ES-I3 (cell line): ENCODE data around the gene PRKAG2.
"Not testable (repeated sequence)": the region's sequence is repeated elsewhere in the genome, so short reads cannot be mapped to it uniquely, and the experiment has no call there.

Source experiments
- H3K36me3 ChIP-seq: 2 replicates; pipeline ENCODE4 v1.6.1; 2013; ENCODE audit warnings: mild to moderate bottlenecking, low read length, control low read depth, moderate library complexity; ENCODE audit not compliant: insufficient read depth
- H3K4me1 ChIP-seq: 2 replicates; pipeline ENCODE4 v1.6.1; 2013; ENCODE audit warnings: mild to moderate bottlenecking, control low read depth, low read length; ENCODE audit not compliant: insufficient read depth
- H3K9ac ChIP-seq: 2 replicates; pipeline ENCODE4 v1.6.1; 2013; ENCODE audit warnings: low read depth, mild to moderate bottlenecking, low read length, moderate library complexity
- H3K9me3 ChIP-seq: 2 replicates; pipeline ENCODE4 v1.6.1; 2013; ENCODE audit warnings: mild to moderate bottlenecking, low read length, moderate library complexity; ENCODE audit not compliant: control insufficient read depth, insufficient read depth

PRKAG2 gene

GRCh38 chr7:151883857-151884256 is 6.9 kb upstream of the PRKAG2 start:
- H3K4me1 ChIP-seq = no peaks in the 10 kb centered on the region; the same call in 1 of the 2 replicates
- H3K36me3 ChIP-seq = no peaks in the 10 kb centered on the region
- H3K9me3 ChIP-seq = no peaks in the 10 kb centered on the region
- H3K9ac ChIP-seq = no peak overlapping the region

DNA sequence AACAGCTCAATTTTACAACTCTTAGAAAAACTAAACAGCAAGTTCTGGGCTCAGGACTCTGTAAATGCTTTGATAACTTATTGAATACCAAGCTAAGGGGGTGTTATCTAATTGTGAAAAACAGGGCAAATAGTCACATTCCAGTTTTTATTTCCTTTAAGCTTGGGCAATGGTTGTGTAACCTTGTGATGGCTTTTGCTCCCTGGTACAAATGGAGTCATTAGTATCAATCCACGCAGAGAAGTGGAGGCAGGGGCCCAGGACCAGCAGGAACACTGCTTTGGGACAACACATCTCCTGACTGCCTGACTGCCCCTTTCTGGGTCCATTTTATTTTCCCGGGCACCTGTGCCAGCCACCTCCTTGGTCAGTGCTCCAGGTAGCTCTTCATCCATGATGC is 5.8 kb upstream of the PRKAG2 start:
- no peak overlapping the region for H3K9ac ChIP-seq

GRCh38 chr7:151880688-151881087 is 3.8 kb upstream of the PRKAG2 start:
- H3K9ac ChIP-seq = no peak overlapping the region

More for the DNA sequence above, 5.8 kb upstream of the PRKAG2 start:
- Histone ChIP-seq H3K36me3 (no peaks in the 10 kb centered on the region), H3K9me3 (no peaks in the 10 kb centered on the region), H3K4me1 (no peaks in the 10 kb centered on the region)

DNA sequence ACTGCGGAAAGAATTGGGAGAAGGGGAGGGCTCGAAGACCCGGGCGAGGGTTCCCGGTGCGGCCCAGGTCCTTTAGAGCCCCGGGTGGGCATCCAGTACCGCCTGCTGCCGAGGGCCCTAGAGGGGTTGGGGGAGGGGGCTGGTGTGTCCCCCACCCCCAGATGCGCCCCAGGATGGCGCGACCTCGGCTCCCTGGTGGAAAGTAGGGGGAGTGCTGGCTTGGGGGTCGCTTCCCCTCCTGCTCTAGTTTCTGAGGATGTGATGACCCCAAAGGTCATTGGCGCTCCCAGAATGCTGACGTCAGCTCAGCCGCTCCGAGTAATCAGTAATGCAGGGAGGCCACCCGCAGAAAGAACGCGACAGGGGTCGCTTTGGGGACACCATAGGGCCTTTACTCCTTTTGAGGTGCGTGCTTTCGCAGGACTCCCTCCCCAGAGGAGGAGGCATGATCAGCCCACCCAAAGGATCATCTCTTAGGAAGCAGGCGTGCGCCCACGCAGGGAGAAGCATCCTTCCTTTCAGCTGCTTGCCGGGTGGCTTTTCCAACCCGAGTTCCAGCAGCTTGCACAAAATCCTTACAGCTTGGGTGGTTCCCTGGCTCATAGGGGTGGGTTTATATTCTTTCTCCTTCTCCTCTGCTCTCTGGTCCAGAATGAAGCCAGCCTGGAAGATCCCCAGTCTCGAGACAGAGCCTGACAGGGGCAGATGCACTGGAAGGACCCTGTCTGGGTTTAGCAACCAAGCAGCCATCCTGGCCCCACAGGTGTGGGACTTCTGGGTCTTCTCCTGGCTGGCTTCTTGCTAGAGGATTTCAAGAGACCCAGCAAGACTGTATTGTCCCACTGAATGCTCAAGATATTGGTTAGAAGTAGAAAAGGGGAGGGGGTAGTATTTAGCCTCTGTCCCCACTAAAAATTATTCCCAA is 1.3 kb upstream of the PRKAG2 start:
- no peaks in the 10 kb centered on the region for H3K9me3 ChIP-seq
- peak overlapping the region; percentile 40; the same call in 1 of the 2 replicates for H3K9ac ChIP-seq

More at GRCh38 chr7:151880688-151881087, 3.8 kb upstream of the PRKAG2 start:
- Histone ChIP-seq H3K9me3 (no peaks in the 10 kb centered on the region), H3K36me3 (no peaks in the 10 kb centered on the region), H3K4me1 (no peaks in the 10 kb centered on the region)

DNA sequence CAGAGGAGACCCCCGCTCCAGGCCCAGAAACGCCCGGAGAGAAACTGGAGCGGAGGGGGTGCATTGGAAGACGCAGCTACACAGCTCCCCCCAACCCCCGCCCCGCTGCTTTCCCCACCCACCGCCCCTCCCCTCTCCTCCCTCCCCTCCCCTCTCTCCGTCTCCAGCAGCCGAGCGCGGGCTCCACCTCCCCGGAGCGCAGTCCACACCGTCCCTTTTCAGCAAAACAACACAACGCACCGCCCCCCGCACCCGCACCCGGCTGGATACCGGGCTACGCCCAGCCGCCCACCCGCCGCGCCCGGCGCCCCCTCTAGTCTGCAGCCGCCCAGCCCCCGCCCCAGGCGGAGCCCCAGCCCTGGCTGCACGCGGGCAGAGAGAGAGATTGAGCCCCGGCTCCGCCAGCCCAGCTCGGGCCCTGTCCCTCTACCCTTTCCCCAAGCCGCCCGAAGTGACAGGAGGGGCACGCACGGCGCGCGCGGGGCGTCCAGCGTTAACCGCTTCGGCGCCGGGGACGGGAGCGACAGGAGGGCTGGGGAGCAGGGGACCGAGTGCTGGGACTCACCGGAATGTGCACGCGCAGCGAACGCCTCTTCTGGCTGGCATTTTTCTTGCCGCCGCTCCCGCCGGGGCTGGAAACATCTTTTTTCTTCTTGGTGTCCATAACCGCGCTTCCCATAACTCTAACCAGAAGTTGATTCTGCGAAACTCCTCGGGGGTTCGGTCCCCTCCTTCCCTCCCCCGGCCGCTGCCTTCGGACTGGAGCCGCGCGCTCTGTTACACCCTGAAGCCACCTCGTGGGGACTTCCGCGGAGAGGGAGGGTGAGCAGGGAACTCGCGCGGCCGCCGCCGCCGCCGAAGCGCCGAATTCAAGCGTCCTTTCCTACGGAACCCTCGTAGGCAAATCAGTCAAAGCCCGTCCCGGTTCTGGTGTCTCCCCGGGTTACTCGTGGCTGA is 695 bp downstream of the PRKAG2 start:
- peak overlapping the region; percentile 87 for H3K9ac ChIP-seq
- no peaks in the 10 kb centered on the region for H3K4me1 ChIP-seq
- no peaks in the 10 kb centered on the region; the same call in 1 of the 2 replicates for H3K9me3 ChIP-seq
- no peaks in the 10 kb centered on the region for H3K36me3 ChIP-seq

More for the DNA sequence above, 1.3 kb upstream of the PRKAG2 start:
- Histone ChIP-seq H3K4me1 (no peaks in the 10 kb centered on the region), H3K36me3 (no peaks in the 10 kb centered on the region)

GRCh38 chr7:151874479-151874878 is 2.4 kb downstream of the PRKAG2 start:
- not testable (repeated sequence) for H3K4me1 ChIP-seq, H3K9ac ChIP-seq, H3K36me3 ChIP-seq, H3K9me3 ChIP-seq

GRCh38 chr7:151873402-151873965 is 3.4 kb downstream of the PRKAG2 start:
- Histone ChIP-seq H3K4me1 (peaks cover 9% of the 10 kb centered on the region; the same call in 1 of the 2 replicates), H3K9ac (no peak overlapping the region), H3K9me3 (no peaks in the 10 kb centered on the region; the same call in 1 of the 2 replicates), H3K36me3 (no peaks in the 10 kb centered on the region)

- Histone ChIP-seq H3K9me3 (no peaks in the 10 kb centered on the region; the same call in 1 of the 2 replicates), H3K36me3 (no peaks in the 10 kb centered on the region), H3K9ac (no peak overlapping the region), H3K4me1 (peaks cover 14% of the 10 kb centered on the region; the same call in 1 of the 2 replicates)
Observed at GRCh38 chr7:151872531-151873401, 4.1 kb downstream of the PRKAG2 start.

- Histone ChIP-seq H3K9ac (no peak overlapping the region), H3K36me3 (no peaks in the 10 kb centered on the region), H3K9me3 (no peaks in the 10 kb centered on the region; the same call in 1 of the 2 replicates), H3K4me1 (peaks cover 14% of the 10 kb centered on the region; the same call in 1 of the 2 replicates)
Observed at GRCh38 chr7:151871904-151872303, 5.0 kb downstream of the PRKAG2 start.

DNA sequence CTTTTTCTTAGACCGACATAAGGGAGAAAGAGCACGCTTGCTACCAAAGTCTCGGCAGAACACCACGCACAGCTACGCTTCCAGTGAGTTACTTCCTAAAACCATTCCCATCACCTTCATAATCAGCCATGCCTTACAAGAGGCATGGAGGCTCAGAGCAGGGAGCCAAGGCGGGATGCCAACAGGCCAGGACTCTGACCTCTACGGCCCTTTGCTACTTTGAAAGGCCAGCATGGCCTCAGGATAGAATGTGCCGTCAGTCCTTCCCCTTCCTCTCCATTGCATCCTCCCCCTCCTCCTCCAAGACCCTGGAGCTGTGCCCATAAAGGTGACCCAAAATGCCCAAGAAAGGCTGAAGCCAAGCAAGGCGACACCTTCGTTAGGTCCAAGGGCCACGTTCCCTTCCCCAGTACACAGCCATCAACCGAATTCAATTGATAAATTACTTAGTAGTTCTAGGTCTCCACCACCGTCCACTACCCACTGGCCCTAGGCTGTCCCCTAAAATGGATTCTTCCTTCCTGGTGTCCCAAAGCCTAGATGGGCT is 5.7 kb downstream of the PRKAG2 start:
- H3K4me1 ChIP-seq = peaks cover 14% of the 10 kb centered on the region; the same call in 1 of the 2 replicates
- no peaks in the 10 kb centered on the region; the same call in 1 of the 2 replicates for H3K9me3 ChIP-seq
- H3K36me3 ChIP-seq = no peaks in the 10 kb centered on the region
- no peak overlapping the region for H3K9ac ChIP-seq

- Histone ChIP-seq H3K9me3 (no peaks in the 10 kb centered on the region; the same call in 1 of the 2 replicates), H3K9ac (no peak overlapping the region), H3K36me3 (no peaks in the 10 kb centered on the region), H3K4me1 (peaks cover 14% of the 10 kb centered on the region; the same call in 1 of the 2 replicates)
Observed at GRCh38 chr7:151869968-151870918, 6.7 kb downstream of the PRKAG2 start.

GRCh38 chr7:151869455-151869854 is 7.5 kb downstream of the PRKAG2 start:
- Histone ChIP-seq H3K4me1 (peaks cover 14% of the 10 kb centered on the region; the same call in 1 of the 2 replicates), H3K9me3 (no peaks in the 10 kb centered on the region; the same call in 1 of the 2 replicates), H3K36me3 (no peaks in the 10 kb centered on the region), H3K9ac (no peak overlapping the region)
